Adipocyte (in vitro differentiated cells): Measurements from ENCODE around the gene POLDIP2.

ENCODE experiments used
- DNase-seq: peaks from one replicate; pipeline ENCODE4 v3.0.0-alpha.2; 2015; ENCODE audit warnings: low read depth
- H3K27me3 ChIP-seq: replicated peaks from 2 replicates; pipeline ENCODE4 v1.7.0; 2013; ENCODE audit warnings: mild to moderate bottlenecking, low read length, moderate library complexity; ENCODE audit not compliant: control insufficient read depth, insufficient read depth
- H3K36me3 ChIP-seq: 2 replicates; pipeline ENCODE4 v1.7.0; 2013; ENCODE audit warnings: low read length, mild to moderate bottlenecking, moderate library complexity; ENCODE audit not compliant: control insufficient read depth, insufficient read depth, severe bottlenecking
- H3K4me1 ChIP-seq: 2 replicates; pipeline ENCODE4 v1.7.0; 2013; ENCODE audit warnings: mild to moderate bottlenecking, low read length, moderate library complexity; ENCODE audit not compliant: control insufficient read depth, insufficient read depth
- H3K4me3 ChIP-seq: 2 replicates; pipeline ENCODE4 v1.7.0; 2013; ENCODE audit warnings: mild to moderate bottlenecking, low read length, moderate library complexity
- H3K9ac ChIP-seq: 2 replicates; pipeline ENCODE4 v1.7.0; 2013; ENCODE audit warnings: mild to moderate bottlenecking, low read length, moderate library complexity
- H3K9me3 ChIP-seq: 2 replicates; pipeline ENCODE4 v1.7.0; 2013; ENCODE audit warnings: mild to moderate bottlenecking, low read length, moderate library complexity; ENCODE audit not compliant: control insufficient read depth

POLDIP2 gene

DNA sequence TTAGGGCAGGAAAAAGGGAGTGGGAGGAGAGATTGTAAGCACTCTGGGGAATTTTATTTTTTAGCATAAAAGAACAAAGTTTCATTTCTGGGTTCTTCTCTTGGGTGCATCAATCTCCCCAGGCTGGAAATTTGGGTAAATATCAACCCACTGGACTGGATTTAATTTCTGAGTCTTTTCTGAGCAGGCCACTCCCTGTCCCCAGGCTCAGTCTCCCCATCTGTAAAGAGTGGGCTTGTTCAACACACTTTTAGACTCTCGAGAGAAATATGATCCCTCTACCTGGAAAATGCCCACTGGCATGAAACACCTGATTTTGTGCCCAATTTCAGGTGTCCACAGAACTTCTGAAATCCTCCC lies 13.4 kb upstream of the POLDIP2 start:
- Histone ChIP-seq H3K9ac (no peak overlapping the region), H3K27me3 (no peaks in the 10 kb centered on the region), H3K36me3 (no peaks in the 10 kb centered on the region), H3K4me3 (no peak overlapping the region), H3K4me1 (peaks cover 26% of the 10 kb centered on the region), H3K9me3 (no peaks in the 10 kb centered on the region)
- no peak for DNase-seq

GRCh38 chr17:28370035-28370743 lies 12.9 kb upstream of the POLDIP2 start, which contains the start of gene VTN:
Gene VTN, minus strand, starts transcription at chr17:28370307. Its CDS starts 104 bp downstream, at chr17:28370203.
- Histone ChIP-seq H3K27me3 (no peaks in the 10 kb centered on the region), H3K36me3 (no peaks in the 10 kb centered on the region), H3K4me3 (peak within 1 kb of the TSS; percentile 71), H3K4me1 (peaks cover 26% of the 10 kb centered on the region), H3K9me3 (no peaks in the 10 kb centered on the region), H3K9ac (no peak within 1 kb of the TSS)
- DNase-seq, result peak; percentile 41

GRCh38 chr17:28369684-28370034 lies 12.3 kb upstream of the POLDIP2 start:
- H3K4me3 ChIP-seq, result no peak overlapping the region
- H3K36me3 ChIP-seq, result peaks cover under 1% of the 10 kb centered on the region
- no peak for DNase-seq
- H3K9ac ChIP-seq, result no peak overlapping the region
- H3K4me1 ChIP-seq, result peaks cover 26% of the 10 kb centered on the region
- H3K9me3 ChIP-seq, result no peaks in the 10 kb centered on the region
- H3K27me3 ChIP-seq, result no peaks in the 10 kb centered on the region

DNA sequence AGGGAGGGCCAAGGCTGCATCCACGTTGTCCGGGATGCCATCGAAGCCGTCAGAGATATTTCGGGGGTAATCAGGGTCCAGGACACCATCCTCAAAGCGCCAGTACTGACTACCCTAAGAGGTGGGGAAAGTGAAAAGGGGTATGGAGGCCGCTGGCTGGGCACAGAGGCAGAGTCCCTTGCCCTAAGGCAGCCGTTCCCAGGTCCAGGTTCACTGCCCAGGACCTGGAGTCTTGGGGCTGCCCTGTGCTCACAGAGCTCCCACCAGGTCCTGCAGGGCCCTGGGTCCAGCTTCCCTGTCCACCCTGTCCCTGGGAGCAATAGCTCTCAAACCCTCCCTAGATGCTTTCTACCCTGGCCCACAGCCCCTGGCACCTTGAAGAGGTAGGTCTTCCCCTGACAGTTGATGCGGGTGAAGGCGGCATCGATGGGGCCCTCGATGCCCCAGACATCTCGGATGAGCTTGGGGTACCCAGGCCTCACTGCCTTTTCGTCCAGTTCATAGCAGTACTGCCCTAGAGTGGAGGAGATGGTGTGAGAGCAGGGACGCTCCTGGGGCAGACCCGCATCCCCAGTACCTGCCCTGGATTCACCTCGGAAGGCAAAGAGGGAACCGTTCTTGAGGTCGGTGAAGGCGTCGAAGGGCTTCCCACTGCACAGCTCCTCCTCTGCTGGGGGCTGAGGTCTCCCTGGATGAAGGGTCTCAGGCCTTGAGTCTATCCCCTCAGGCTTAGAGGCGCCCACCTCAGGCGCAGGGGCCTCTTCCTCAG lies 11.8 kb upstream of the POLDIP2 start:
- H3K4me3 ChIP-seq, result no peak overlapping the region
- H3K9me3 ChIP-seq, result no peaks in the 10 kb centered on the region
- no peaks in the 10 kb centered on the region for H3K27me3 ChIP-seq
- peaks cover 26% of the 10 kb centered on the region for H3K4me1 ChIP-seq
- no peak overlapping the region for H3K9ac ChIP-seq
- no peak for DNase-seq
- H3K36me3 ChIP-seq, result peaks cover 6% of the 10 kb centered on the region

DNA sequence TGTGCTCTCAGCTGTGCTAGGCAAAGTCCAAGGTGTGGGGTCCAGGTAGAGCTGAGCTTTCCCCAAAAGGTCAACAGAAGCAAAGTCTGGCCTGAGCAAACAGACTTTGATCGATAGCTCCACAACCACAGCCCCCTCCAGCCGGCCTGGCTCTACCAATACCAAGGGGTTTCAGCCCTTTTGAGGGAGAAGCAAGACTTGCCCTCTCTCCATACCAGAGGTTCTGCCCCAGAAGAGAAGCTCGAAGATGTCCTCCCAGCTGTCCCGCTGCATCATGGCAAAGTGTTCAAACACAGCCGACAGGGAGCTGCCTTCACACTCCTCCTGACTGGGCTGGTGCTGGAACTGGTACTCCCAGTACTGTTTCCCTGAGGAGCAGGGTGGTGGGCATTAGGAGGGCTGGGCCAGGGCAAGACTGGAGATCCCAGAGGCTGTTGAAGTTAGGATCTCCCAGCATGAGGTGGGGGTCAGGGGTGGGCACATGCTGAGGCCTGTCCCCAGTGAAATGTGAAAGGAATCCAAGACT lies 11.0 kb upstream of the POLDIP2 start:
- H3K4me3 ChIP-seq, result no peak overlapping the region
- H3K36me3 ChIP-seq, result peaks cover 13% of the 10 kb centered on the region
- H3K4me1 ChIP-seq, result peaks cover 26% of the 10 kb centered on the region
- no peaks in the 10 kb centered on the region for H3K27me3 ChIP-seq
- no peaks in the 10 kb centered on the region for H3K9me3 ChIP-seq
- no peak for DNase-seq
- no peak overlapping the region for H3K9ac ChIP-seq

- Histone ChIP-seq H3K9me3 (no peaks in the 10 kb centered on the region), H3K27me3 (no peaks in the 10 kb centered on the region), H3K4me1 (peaks cover 26% of the 10 kb centered on the region), H3K9ac (no peak overlapping the region), H3K4me3 (no peak overlapping the region), H3K36me3 (peaks cover 19% of the 10 kb centered on the region)
- DNase-seq, result no peak
Observed at GRCh38 chr17:28367641-28368305, 10.4 kb upstream of the POLDIP2 start.

- Histone ChIP-seq H3K4me3 (no peak overlapping the region), H3K36me3 (peaks cover 31% of the 10 kb centered on the region), H3K4me1 (peaks cover 15% of the 10 kb centered on the region), H3K27me3 (no peaks in the 10 kb centered on the region), H3K9me3 (no peaks in the 10 kb centered on the region), H3K9ac (no peak overlapping the region)
- no peak for DNase-seq
Observed at GRCh38 chr17:28366605-28367004, 9.3 kb upstream of the POLDIP2 start.

DNA sequence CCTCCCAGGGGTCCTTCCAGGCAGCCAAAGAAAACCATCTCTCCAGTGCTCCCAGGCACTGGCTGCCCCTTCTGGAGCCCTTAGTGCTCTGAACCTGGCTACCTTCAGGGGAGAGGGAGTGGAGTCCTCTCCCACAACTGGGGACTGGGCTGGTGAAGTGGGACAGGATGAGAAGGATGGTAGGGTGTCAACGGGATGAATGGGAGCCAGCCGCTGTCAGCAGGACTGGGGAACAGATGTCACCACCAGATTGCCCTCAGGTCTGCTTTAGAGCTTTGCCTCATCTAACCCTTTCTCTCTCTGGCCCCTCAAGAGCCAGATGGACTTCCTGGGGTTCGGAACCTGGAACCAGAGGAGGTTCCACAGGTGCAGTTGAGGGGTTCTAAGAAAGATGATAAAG lies 8.2 kb upstream of the POLDIP2 start:
- peaks cover 8% of the 10 kb centered on the region for H3K4me1 ChIP-seq
- no peaks in the 10 kb centered on the region for H3K27me3 ChIP-seq
- H3K9ac ChIP-seq, result no peak overlapping the region
- H3K36me3 ChIP-seq, result peaks cover 42% of the 10 kb centered on the region
- H3K9me3 ChIP-seq, result no peaks in the 10 kb centered on the region
- no peak overlapping the region for H3K4me3 ChIP-seq
- no peak for DNase-seq

DNA sequence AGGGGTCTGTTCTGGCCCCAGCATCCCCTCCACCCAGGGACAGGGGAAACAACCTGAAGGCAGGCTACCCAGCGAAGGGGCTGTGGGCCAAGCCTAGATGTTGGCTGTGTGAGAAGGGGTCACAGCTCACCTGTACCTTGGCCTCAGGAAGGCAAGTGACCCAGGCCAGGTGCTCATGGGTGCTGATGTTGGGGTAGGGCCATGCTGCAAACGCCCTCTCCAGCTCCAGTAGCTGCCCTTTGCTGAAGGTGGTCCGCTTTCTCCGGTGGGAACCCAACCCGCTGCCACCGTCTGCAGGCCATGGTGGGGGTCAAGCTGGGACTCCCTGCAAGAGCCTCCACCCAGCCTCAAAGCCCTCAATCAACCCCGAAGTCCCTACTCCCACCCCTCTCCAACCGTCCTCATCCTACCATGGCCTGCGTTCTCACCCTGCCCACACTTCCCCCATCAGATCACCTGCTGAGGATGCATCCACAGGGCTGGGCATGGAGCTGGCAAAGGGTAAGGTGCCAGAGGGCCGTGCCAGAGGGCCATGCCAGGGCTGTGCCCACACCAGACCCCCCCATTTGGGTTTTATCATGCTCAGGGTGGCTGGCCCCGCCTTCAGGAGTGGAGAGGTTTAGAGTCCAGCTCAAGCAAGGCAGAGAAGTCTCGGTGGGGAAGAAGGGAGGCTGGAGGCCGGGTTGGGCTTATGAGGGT lies 7.5 kb upstream of the POLDIP2 start, which contains the start of gene SEBOX:
Gene SEBOX (minus strand): TSS at position 535 of the 699 bp plus-strand sequence. CDS start 48 bp downstream, at position 487.
- Histone ChIP-seq H3K4me1 (peaks cover 1% of the 10 kb centered on the region), H3K27me3 (no peaks in the 10 kb centered on the region), H3K36me3 (peaks cover 48% of the 10 kb centered on the region), H3K9me3 (no peaks in the 10 kb centered on the region), H3K4me3 (no peak within 1 kb of the TSS), H3K9ac (no peak within 1 kb of the TSS)
- no peak for DNase-seq

GRCh38 chr17:28363776-28364650 lies 6.7 kb upstream of the POLDIP2 start:
- Histone ChIP-seq H3K9ac (no peak overlapping the region), H3K36me3 (peaks cover 53% of the 10 kb centered on the region)

More at GRCh38 chr17:28363776-28364650, 6.7 kb upstream of the POLDIP2 start:
- DNase-seq, result no peak
- no peaks in the 10 kb centered on the region for H3K27me3 ChIP-seq
- H3K9me3 ChIP-seq, result no peaks in the 10 kb centered on the region
- H3K4me3 ChIP-seq, result no peak overlapping the region
- H3K4me1 ChIP-seq, result no peaks in the 10 kb centered on the region
